ENCODE results near the gene C1orf198. TPM values are rescaled to one million over a fixed set of nuclear protein-coding genes. Genes with fewer than 3 reads are reported as not detected.

Gene C1orf198
- polyA plus RNA-seq, 3 donors = 1.3 to 2.7 (median 1.6) TPM

DNA sequence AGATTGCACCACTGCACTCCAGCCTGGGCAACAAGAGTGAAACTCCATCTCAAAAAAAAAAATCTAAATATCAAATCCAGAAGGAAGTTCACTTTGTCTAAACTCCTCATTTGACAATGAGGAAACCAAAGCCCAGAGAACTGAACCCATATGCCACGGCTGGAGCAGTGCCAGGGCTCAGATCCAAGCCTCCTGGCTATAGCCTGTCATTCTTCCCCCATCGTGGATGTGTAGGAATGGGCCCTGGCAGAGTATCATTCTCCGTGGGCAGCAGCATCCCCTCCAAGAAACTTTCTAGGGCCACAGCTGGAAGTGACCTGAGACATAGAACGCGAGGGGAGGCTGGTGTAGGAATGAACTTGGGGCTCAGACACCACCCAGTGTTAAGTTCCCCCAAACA lies 73.9 kb downstream of the C1orf198 start:
- TF ChIP-seq, protein P1, sequence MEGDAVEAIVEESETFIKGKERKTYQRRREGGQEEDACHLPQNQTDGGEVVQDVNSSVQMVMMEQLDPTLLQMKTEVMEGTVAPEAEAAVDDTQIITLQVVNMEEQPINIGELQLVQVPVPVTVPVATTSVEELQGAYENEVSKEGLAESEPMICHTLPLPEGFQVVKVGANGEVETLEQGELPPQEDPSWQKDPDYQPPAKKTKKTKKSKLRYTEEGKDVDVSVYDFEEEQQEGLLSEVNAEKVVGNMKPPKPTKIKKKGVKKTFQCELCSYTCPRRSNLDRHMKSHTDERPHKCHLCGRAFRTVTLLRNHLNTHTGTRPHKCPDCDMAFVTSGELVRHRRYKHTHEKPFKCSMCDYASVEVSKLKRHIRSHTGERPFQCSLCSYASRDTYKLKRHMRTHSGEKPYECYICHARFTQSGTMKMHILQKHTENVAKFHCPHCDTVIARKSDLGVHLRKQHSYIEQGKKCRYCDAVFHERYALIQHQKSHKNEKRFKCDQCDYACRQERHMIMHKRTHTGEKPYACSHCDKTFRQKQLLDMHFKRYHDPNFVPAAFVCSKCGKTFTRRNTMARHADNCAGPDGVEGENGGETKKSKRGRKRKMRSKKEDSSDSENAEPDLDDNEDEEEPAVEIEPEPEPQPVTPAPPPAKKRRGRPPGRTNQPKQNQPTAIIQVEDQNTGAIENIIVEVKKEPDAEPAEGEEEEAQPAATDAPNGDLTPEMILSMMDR (IDR thresholded peaks at IDR 0.05) = no peak
- Histone ChIP-seq H3K27ac (ENCODE audit: low read depth in 1 of 2, low read length in 2 of 2) (no peak overlapping the region), H3K4me1 (ENCODE audit: control insufficient read depth in 1 of 2, insufficient read depth in 2 of 2, low read length in 2 of 2) (no peaks in the 10 kb centered on the region), H4K20me1 (ENCODE audit: insufficient read depth, low read length) (no peaks in the 10 kb centered on the region), H2AFZ (ENCODE audit: insufficient read depth, low read depth, low read length, poor library complexity, severe bottlenecking) (no peak overlapping the region), H3K36me3 (replicated peaks in 1 of 2; ENCODE audit: control insufficient read depth in 1 of 2, insufficient read depth in 2 of 2, low read length in 2 of 2) (no peaks in the 10 kb centered on the region), H3K9ac (ENCODE audit: insufficient read depth, low read length, poor library complexity, severe bottlenecking) (no peak overlapping the region), H3K4me3 (replicated peaks in 1 of 3; ENCODE audit: low read depth in 2 of 3, low read length in 3 of 3) (no peak overlapping the region), H3K79me2 (ENCODE audit: insufficient read depth, low read length) (no peaks in the 10 kb centered on the region), H3K27me3 (ENCODE audit: control insufficient read depth in 2 of 2, insufficient read depth in 2 of 2, low read length in 2 of 2) (no peaks in the 10 kb centered on the region), H3K9me3 (replicated peaks in 1 of 2; ENCODE audit: control insufficient read depth in 1 of 2, insufficient read depth in 1 of 2, low read length in 2 of 2) (no peaks in the 10 kb centered on the region), H3K4me2 (replicated peaks; ENCODE audit: extremely low read depth, low read length, poor library complexity, severe bottlenecking) (no peak overlapping the region)
- H3K4me3 Mint-ChIP-seq = no peak overlapping the region
- H3K9me3 Mint-ChIP-seq = no peaks in the 10 kb centered on the region
- H3K36me3 Mint-ChIP-seq = no peaks in the 10 kb centered on the region
- H3K27ac Mint-ChIP-seq = no peak overlapping the region
- no peak for DNase-seq
- intact Hi-C loops (cut with micrococcal nuclease) = no loop called here
- WGBS (ENCODE audit: insufficient coverage) = 81% methylated on average over 2 of the region's 5 CpGs
- H3K27me3 Mint-ChIP-seq (ENCODE audit: low read depth in 3 of 3) = peaks cover 4 to 20% (median 19%) of the 10 kb centered on the region in 3 donors
- H3K4me1 Mint-ChIP-seq = no peaks in the 10 kb centered on the region

DNA sequence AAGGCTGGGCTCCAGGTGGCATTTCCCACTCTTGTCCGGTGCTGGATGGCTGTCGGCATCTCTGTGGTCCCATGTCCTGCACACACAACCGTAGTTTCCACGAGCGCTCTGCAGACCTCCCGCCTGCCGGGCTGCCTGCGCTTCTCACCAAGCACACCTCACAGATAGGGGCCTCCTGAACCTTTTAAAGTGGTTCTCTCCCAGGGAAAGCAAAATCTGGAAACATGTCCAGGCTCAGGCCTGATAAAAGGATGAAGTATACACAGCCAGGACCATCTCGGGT lies 74.9 kb downstream of the C1orf198 start:
- Mint-ChIP-seq H3K4me1 (no peaks in the 10 kb centered on the region), H3K9me3 (no peaks in the 10 kb centered on the region), H3K27me3 (ENCODE audit: low read depth in 3 of 3) (peaks cover 4 to 18% (median 16%) of the 10 kb centered on the region in 3 donors), H3K36me3 (no peaks in the 10 kb centered on the region), H3K27ac (peak overlapping the region in 1 of 7 donors; percentile 26), H3K4me3 (no peak overlapping the region)
- H4K20me1 ChIP-seq (ENCODE audit: insufficient read depth, low read length) = no peaks in the 10 kb centered on the region
- H3K9ac ChIP-seq (ENCODE audit: insufficient read depth, low read length, poor library complexity, severe bottlenecking) = no peak overlapping the region
- H3K27ac ChIP-seq (ENCODE audit: low read depth in 1 of 2, low read length in 2 of 2) = no peak overlapping the region
- no peaks in the 10 kb centered on the region for H3K36me3 ChIP-seq (replicated peaks in 1 of 2; ENCODE audit: control insufficient read depth in 1 of 2, insufficient read depth in 2 of 2, low read length in 2 of 2)
- no peak for DNase-seq
- no peak overlapping the region for H2AFZ ChIP-seq (ENCODE audit: insufficient read depth, low read depth, low read length, poor library complexity, severe bottlenecking)
- H3K79me2 ChIP-seq (ENCODE audit: insufficient read depth, low read length) = no peaks in the 10 kb centered on the region
- no peaks in the 10 kb centered on the region for H3K27me3 ChIP-seq (ENCODE audit: control insufficient read depth in 2 of 2, insufficient read depth in 2 of 2, low read length in 2 of 2)
- no peaks in the 10 kb centered on the region for H3K9me3 ChIP-seq (replicated peaks in 1 of 2; ENCODE audit: control insufficient read depth in 1 of 2, insufficient read depth in 1 of 2, low read length in 2 of 2)
- no peak overlapping the region for H3K4me2 ChIP-seq (replicated peaks; ENCODE audit: extremely low read depth, low read length, poor library complexity, severe bottlenecking)
- 83% methylated on average over 8 of the region's 9 CpGs for WGBS (ENCODE audit: insufficient coverage)
- TF ChIP-seq, protein P1 (IDR thresholded peaks at IDR 0.05) = no peak
- H3K4me1 ChIP-seq (ENCODE audit: control insufficient read depth in 1 of 2, insufficient read depth in 2 of 2, low read length in 2 of 2) = no peaks in the 10 kb centered on the region
- intact Hi-C loops (cut with micrococcal nuclease) = no loop called here
- no peak overlapping the region for H3K4me3 ChIP-seq (replicated peaks in 1 of 3; ENCODE audit: low read depth in 2 of 3, low read length in 3 of 3)

Measured in CD14-positive monocyte (primary cell).